IMR-90 (cell line): Measurements from ENCODE around the gene DZIP1L. TPM values are rescaled to one million over a fixed set of nuclear protein-coding genes. Genes with fewer than 3 reads are reported as not detected.

ENCODE experiments used
- ATAC-seq: fragments of 200-7000 bp; cut with Tn5 transposase; 2 replicates; pipeline ENCODE4 v1.9.1; 2020; ENCODE audit warnings: low read depth, mild to moderate bottlenecking, moderate library complexity
- BruUV-seq: library from RNA; stranded (reverse); fragments of 400-500 nt; replicated peaks from 2 replicates; lab custom pipeline; 2021; lab: Mats Ljungman, UMichigan
- CTCF ChIA-PET: fragments of 300-600 bp; formaldehyde crosslinking; extraction: SDS; loops from one replicate; lab custom pipeline; 2021; ENCODE audit warnings: antibody characterized with exemption; lab: Yijun Ruan, JAX
- POLR2A ChIA-PET: fragments of 300-600 bp; sonication (Branson Sonifier 250); formaldehyde crosslinking; loops from one replicate; lab custom pipeline; 2022; ENCODE audit warnings: antibody characterized with exemption; ENCODE audit not compliant: unreplicated experiment; lab: Charles Lee
- DNase-seq: peaks from one replicate; pipeline ENCODE4 v3.0.0; 2013
- H2AFZ ChIP-seq: replicated peaks from 2 replicates; pipeline ENCODE3; 2013; ENCODE audit warnings: low read length, mild to moderate bottlenecking; ENCODE audit not compliant: poor library complexity
- H2AK5ac ChIP-seq: 2 replicates; pipeline ENCODE4 v1.6.1; 2013; ENCODE audit warnings: low read depth, low read length, inconsistent platforms
- H2AK9ac ChIP-seq: replicated peaks from 2 replicates; pipeline ENCODE3; 2013; ENCODE audit warnings: mild to moderate bottlenecking, low read depth, low read length, moderate library complexity; ENCODE audit not compliant: poor library complexity
- H2BK120ac ChIP-seq: 2 replicates; pipeline ENCODE4 v1.6.1; 2013; ENCODE audit warnings: low read depth, low read length, inconsistent platforms
- H2BK15ac ChIP-seq: 3 replicates; pipeline ENCODE4 v1.6.1; 2013; ENCODE audit warnings: low read depth, low read length, inconsistent platforms
- H2BK20ac ChIP-seq: 2 replicates; pipeline ENCODE4 v1.6.1; 2013; ENCODE audit warnings: low read depth, mild to moderate bottlenecking, inconsistent platforms, low read length, moderate library complexity
- H2BK5ac ChIP-seq: 2 replicates; pipeline ENCODE4 v1.6.1; 2013; ENCODE audit warnings: mild to moderate bottlenecking, low read depth, low read length, inconsistent platforms; ENCODE audit not compliant: poor library complexity, severe bottlenecking
- H3K14ac ChIP-seq: replicated peaks from 2 replicates; pipeline ENCODE4 v1.6.1; 2013; ENCODE audit warnings: low read depth, low read length, inconsistent platforms
- H3K18ac ChIP-seq: 2 replicates; pipeline ENCODE4 v1.6.1; 2013; ENCODE audit warnings: low read depth, low read length, control low read depth
- H3K23ac ChIP-seq: 2 replicates; pipeline ENCODE4 v1.6.1; 2013; ENCODE audit warnings: low read depth, low read length, inconsistent platforms
- H3K27ac ChIP-seq: 2 replicates; pipeline ENCODE4 v1.5.1; 2013; ENCODE audit warnings: mild to moderate bottlenecking, control low read depth, low read length; ENCODE audit not compliant: insufficient read depth
- H3K27me3 ChIP-seq: 2 replicates; pipeline ENCODE4 v1.6.1; 2013; ENCODE audit warnings: low read length; ENCODE audit not compliant: control insufficient read depth, insufficient read depth
- H3K36me3 ChIP-seq: 2 replicates; pipeline ENCODE4 v1.6.1; 2013; ENCODE audit warnings: low read length, mixed read lengths; ENCODE audit not compliant: control insufficient read depth, insufficient read depth
- H3K4ac ChIP-seq: 2 replicates; pipeline ENCODE4 v1.6.1; 2013; ENCODE audit warnings: low read depth, low read length, inconsistent platforms
- H3K4me1 ChIP-seq: 2 replicates; pipeline ENCODE4 v1.6.1; 2013; ENCODE audit warnings: low read length, mixed read lengths; ENCODE audit not compliant: control insufficient read depth, insufficient read depth
- H3K4me2 ChIP-seq: 2 replicates; pipeline ENCODE4 v1.6.1; 2013; ENCODE audit warnings: low read depth, mild to moderate bottlenecking, control low read depth, low read length, moderate library complexity
- H3K4me3 ChIP-seq: 2 replicates; pipeline ENCODE4 v1.5.1; 2013; ENCODE audit warnings: low read depth, mild to moderate bottlenecking, control low read depth, low read length, moderate library complexity; ENCODE audit not compliant: insufficient read depth
- H3K56ac ChIP-seq: 2 replicates; pipeline ENCODE4 v1.6.1; 2013; ENCODE audit warnings: low read length, inconsistent platforms; ENCODE audit not compliant: insufficient read depth; ENCODE audit errors: extremely low read depth
- H3K79me1 ChIP-seq, 2 experiments: 2 replicates each; pipeline ENCODE4 v1.6.1; 2013; ENCODE audit warnings: low read length in 2 of 2, inconsistent platforms in 1 of 2, low read depth in 1 of 2
- H3K9ac ChIP-seq: 2 replicates; pipeline ENCODE4 v1.6.1; 2013; ENCODE audit warnings: low read depth, low read length, control low read depth
- H3K9me1 ChIP-seq: 2 replicates; pipeline ENCODE4 v1.6.1; 2013; ENCODE audit warnings: low read length, inconsistent platforms; ENCODE audit not compliant: insufficient read depth
- H3K9me3 ChIP-seq: 2 replicates; pipeline ENCODE4 v1.6.1; 2013; ENCODE audit warnings: low read length; ENCODE audit not compliant: control insufficient read depth, insufficient read depth
- H4K20me1 ChIP-seq: 2 replicates; pipeline ENCODE4 v1.6.1; 2013; ENCODE audit warnings: low read length, inconsistent platforms; ENCODE audit not compliant: insufficient read depth
- H4K5ac ChIP-seq: 2 replicates; pipeline ENCODE4 v1.6.1; 2013; ENCODE audit warnings: mild to moderate bottlenecking, low read depth, low read length, control low read depth
- H4K8ac ChIP-seq, 2 experiments: 2 replicates each; pipeline ENCODE4 v1.6.1; 2013; ENCODE audit warnings: low read depth in 2 of 2, low read length in 2 of 2, control low read depth in 1 of 2, inconsistent platforms in 1 of 2
- H4K91ac ChIP-seq: 2 replicates; pipeline ENCODE4 v1.6.1; 2013; ENCODE audit warnings: low read depth, low read length, inconsistent platforms; ENCODE audit not compliant: insufficient read depth
- CEBPB ChIP-seq: IDR thresholded peaks from 2 replicates; pipeline ENCODE4 v1.6.1; 2012; ENCODE audit warnings: low read depth, low read length, improper control_type of control experiment
- CHD1 ChIP-seq: IDR thresholded peaks from 2 replicates; pipeline ENCODE4 v1.6.1; 2012; ENCODE audit warnings: low read depth, low read length, improper control_type of control experiment
- FOS ChIP-seq: fragments of 150-350 bp; IDR thresholded peaks from 2 replicates; pipeline ENCODE4 v1.6.1; 2016; ENCODE audit warnings: low read depth, low read length
- MAFK ChIP-seq: IDR thresholded peaks from 2 replicates; pipeline ENCODE4 v1.6.1; 2012; ENCODE audit warnings: low read depth, low read length, improper control_type of control experiment
- MAZ ChIP-seq: IDR thresholded peaks from 2 replicates; pipeline ENCODE4 v1.6.1; 2012; ENCODE audit warnings: low read depth, mild to moderate bottlenecking, low read length, improper control_type of control experiment, moderate library complexity, borderline replicate concordance
- MXI1 ChIP-seq: IDR thresholded peaks from 2 replicates; pipeline ENCODE4 v1.6.1; 2012; ENCODE audit warnings: low read depth, mild to moderate bottlenecking, low read length, moderate library complexity, borderline replicate concordance
- NFE2L2 ChIP-seq: fragments of 150-350 bp; IDR thresholded peaks from 2 replicates; pipeline ENCODE4 v1.6.1; 2016; ENCODE audit warnings: low read depth, mild to moderate bottlenecking, low read length
- POLR2A ChIP-seq: IDR thresholded peaks from 2 replicates; pipeline ENCODE4 v1.6.1; 2012; ENCODE audit warnings: mild to moderate bottlenecking, low read depth, low read length
- RAD21 ChIP-seq: IDR thresholded peaks from 2 replicates; pipeline ENCODE4 v1.6.1; 2012; ENCODE audit warnings: low read length, improper control_type of control experiment
- RCOR1 ChIP-seq: IDR thresholded peaks from 2 replicates; pipeline ENCODE4 v1.6.1; 2012; ENCODE audit warnings: mild to moderate bottlenecking, low read length, improper control_type of control experiment; ENCODE audit not compliant: insufficient replicate concordance
- RFX5 ChIP-seq: IDR thresholded peaks from 2 replicates; pipeline ENCODE4 v1.8.0; 2012; ENCODE audit warnings: low read depth, mild to moderate bottlenecking, low read length, moderate library complexity
- SMC3 ChIP-seq: fragments of 150-350 bp; IDR thresholded peaks from 2 replicates; pipeline ENCODE4 v1.6.1; 2016; ENCODE audit warnings: low read depth, mild to moderate bottlenecking, antibody characterized with exemption, low read length, moderate library complexity
- dilution Hi-C: fragments of 300-500 bp; cut with HindIII; formaldehyde crosslinking; loops from one replicate; pipeline ENCODE4 v1.14.3; 2018; ENCODE audit warnings: low sequenced_read_pairs; ENCODE audit not compliant: unreplicated experiment
- in situ Hi-C: fragments of 300-500 bp; cut with MboI; formaldehyde crosslinking; loops from 3 replicates; pipeline ENCODE4 v1.14.3; 2019; ENCODE audit warnings: low sequenced_read_pairs, inconsistent platforms, mixed read lengths
- intact Hi-C: fragments of 100-400 bp; cut with micrococcal nuclease; formaldehyde crosslinking; loops from 2 replicates; pipeline ENCODE4 v1.10.0; 2022
- polyA plus RNA-seq, 3 experiments: library from polyadenylated mRNA; depleted of rRNA; stranded (reverse); fragments of >200 nt; gene quantifications; 2 replicates each; pipeline ENCODE4 v1.2.3, GENCODE V29; 2012; ENCODE audit warnings: low replicate concordance in 1 of 3
- total RNA-seq: library from RNA; depleted of rRNA; stranded (reverse); fragments of >200 nt; gene quantifications from 2 replicates; pipeline ENCODE4 v1.2.3, GENCODE V29; 2012
- TF ChIP-seq, protein P1 (sequence below): fragments of 150-350 bp; IDR thresholded peaks from 2 replicates; pipeline ENCODE4 v1.6.1; 2017; ENCODE audit warnings: mild to moderate bottlenecking, antibody characterized with exemption, low read length, low read depth
- TF ChIP-seq, protein P2 (sequence below): fragments of 150-350 bp; IDR thresholded peaks from 2 replicates; pipeline ENCODE4 v1.6.1; 2016; ENCODE audit warnings: low read depth, mild to moderate bottlenecking, low read length, moderate library complexity, borderline replicate concordance
- TF ChIP-seq, protein P3 (sequence below): conservative IDR thresholded peaks from 2 replicates; pipeline ENCODE4 v1.5.1; 2012; ENCODE audit warnings: mild to moderate bottlenecking, low read depth, low read length, improper control_type of control experiment

DZIP1L gene
- total and polyA plus RNA-seq, 2 of the 4 experiments (the other 2 are of a cell fraction): 12.9 to 14.7 TPM

DNA sequence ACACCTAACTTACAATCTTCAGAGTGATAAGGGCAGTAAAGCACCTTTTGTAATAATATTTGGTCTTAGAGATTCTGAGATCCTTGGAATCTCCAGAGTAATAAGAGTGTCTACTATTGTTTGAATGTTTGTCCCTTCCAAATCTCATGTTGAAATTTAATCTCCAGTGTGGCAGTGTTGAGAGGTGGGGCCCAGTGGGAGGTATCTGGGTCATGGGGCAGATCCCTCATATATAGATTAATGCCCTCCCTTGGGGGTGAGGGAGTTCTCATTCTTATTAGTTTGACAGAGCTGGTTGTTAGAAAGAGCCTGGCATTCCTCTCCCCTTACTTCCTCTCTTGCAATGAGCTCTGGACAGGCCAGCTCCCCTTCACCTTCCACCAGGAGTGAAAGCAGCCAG lies 16.0 kb downstream of the DZIP1L start:
- Histone ChIP-seq H2BK5ac (no peak overlapping the region), H4K20me1 (no peaks in the 10 kb centered on the region; the same call in 1 of the 2 replicates), H2AFZ (no peak overlapping the region), H3K18ac (no peak overlapping the region), H3K9ac (no peak overlapping the region), H3K4ac (no peak overlapping the region), H3K56ac (no peak overlapping the region), H3K4me3 (no peak overlapping the region), H2BK120ac (no peak overlapping the region), H3K79me1 (peaks cover 26 to 63% of the 10 kb centered on the region in 2 experiments), H3K9me3 (no peaks in the 10 kb centered on the region), H3K9me1 (no peaks in the 10 kb centered on the region), H3K27me3 (no peaks in the 10 kb centered on the region), H2BK15ac (no peak overlapping the region), H4K5ac (no peak overlapping the region), H3K27ac (no peak overlapping the region), H2BK20ac (no peak overlapping the region), H3K14ac (no peak overlapping the region), H3K4me2 (no peak overlapping the region), H3K36me3 (peaks cover 46% of the 10 kb centered on the region), H3K23ac (no peak overlapping the region), H4K91ac (no peak overlapping the region), H2AK9ac (no peak overlapping the region), H2AK5ac (no peak overlapping the region), H3K4me1 (peaks cover 1% of the 10 kb centered on the region; the same call in 1 of the 2 replicates), H4K8ac (no peak overlapping the region)
- ATAC-seq: no peak
- in situ Hi-C loops: no loop called here
- BruUV-seq: no TSS peak
- TF ChIP-seq RAD21 (no peak), MXI1 (no peak), SMC3 (no peak), MAZ (no peak), RFX5 (no peak), FOS (no peak), CEBPB (no peak), MAFK (no peak), CHD1 (no peak), RCOR1 (no peak), POLR2A (no peak), NFE2L2 (no peak)
- TF ChIP-seq, protein P1, sequence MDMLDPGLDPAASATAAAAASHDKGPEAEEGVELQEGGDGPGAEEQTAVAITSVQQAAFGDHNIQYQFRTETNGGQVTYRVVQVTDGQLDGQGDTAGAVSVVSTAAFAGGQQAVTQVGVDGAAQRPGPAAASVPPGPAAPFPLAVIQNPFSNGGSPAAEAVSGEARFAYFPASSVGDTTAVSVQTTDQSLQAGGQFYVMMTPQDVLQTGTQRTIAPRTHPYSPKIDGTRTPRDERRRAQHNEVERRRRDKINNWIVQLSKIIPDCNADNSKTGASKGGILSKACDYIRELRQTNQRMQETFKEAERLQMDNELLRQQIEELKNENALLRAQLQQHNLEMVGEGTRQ: no peak
- TF ChIP-seq, protein P2, sequence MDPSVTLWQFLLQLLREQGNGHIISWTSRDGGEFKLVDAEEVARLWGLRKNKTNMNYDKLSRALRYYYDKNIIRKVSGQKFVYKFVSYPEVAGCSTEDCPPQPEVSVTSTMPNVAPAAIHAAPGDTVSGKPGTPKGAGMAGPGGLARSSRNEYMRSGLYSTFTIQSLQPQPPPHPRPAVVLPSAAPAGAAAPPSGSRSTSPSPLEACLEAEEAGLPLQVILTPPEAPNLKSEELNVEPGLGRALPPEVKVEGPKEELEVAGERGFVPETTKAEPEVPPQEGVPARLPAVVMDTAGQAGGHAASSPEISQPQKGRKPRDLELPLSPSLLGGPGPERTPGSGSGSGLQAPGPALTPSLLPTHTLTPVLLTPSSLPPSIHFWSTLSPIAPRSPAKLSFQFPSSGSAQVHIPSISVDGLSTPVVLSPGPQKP: no peak
- TF ChIP-seq, protein P3, sequence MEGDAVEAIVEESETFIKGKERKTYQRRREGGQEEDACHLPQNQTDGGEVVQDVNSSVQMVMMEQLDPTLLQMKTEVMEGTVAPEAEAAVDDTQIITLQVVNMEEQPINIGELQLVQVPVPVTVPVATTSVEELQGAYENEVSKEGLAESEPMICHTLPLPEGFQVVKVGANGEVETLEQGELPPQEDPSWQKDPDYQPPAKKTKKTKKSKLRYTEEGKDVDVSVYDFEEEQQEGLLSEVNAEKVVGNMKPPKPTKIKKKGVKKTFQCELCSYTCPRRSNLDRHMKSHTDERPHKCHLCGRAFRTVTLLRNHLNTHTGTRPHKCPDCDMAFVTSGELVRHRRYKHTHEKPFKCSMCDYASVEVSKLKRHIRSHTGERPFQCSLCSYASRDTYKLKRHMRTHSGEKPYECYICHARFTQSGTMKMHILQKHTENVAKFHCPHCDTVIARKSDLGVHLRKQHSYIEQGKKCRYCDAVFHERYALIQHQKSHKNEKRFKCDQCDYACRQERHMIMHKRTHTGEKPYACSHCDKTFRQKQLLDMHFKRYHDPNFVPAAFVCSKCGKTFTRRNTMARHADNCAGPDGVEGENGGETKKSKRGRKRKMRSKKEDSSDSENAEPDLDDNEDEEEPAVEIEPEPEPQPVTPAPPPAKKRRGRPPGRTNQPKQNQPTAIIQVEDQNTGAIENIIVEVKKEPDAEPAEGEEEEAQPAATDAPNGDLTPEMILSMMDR: no peak
- intact Hi-C loops: no loop called here
- DNase-seq: no peak
- POLR2A ChIA-PET: no interaction called here
- dilution Hi-C loops: no loop called here
- CTCF ChIA-PET: interaction anchor here (0.9 kb wide), 1 partner anchor 19 kb away, joined by 3 read pairs; no protein-coding TSS in a partner anchor
